Liver (tissue), 9 donors: Measurements from ENCODE around the gene MST1. TPM values are rescaled to one million over a fixed set of nuclear protein-coding genes. Genes with fewer than 3 reads are reported as not detected.
A peak's percentile ranks its signal among the peaks of the same experiment; 100 is the strongest.

Experiments used
- DNase-seq: peaks from one replicate; pipeline ENCODE4 v3.0.0-alpha.2; 2017; ENCODE audit warnings: low spot score
- H3K27ac ChIP-seq, 2 donors: one replicate each; pipeline ENCODE4 v1.7.0; 2013; ENCODE audit warnings: inconsistent platforms in 2 of 2, low read length in 2 of 2, control low read depth in 1 of 2, low read depth in 1 of 2, mild to moderate bottlenecking in 1 of 2
- H3K27me3 ChIP-seq, 4 donors: one replicate each; pipeline versions ENCODE4 v1.6.1 to v1.7.0; 2013; ENCODE audit warnings: low read length in 3 of 4, inconsistent platforms in 1 of 4, mild to moderate bottlenecking in 1 of 4, moderate library complexity in 1 of 4; ENCODE audit not compliant: control insufficient read depth in 4 of 4, insufficient read depth in 4 of 4
- H3K36me3 ChIP-seq, 4 donors: one replicate each; pipeline versions ENCODE4 v1.6.1 to v1.7.0; 2013; ENCODE audit warnings: low read length in 3 of 4, mild to moderate bottlenecking in 3 of 4, low read depth in 1 of 4, moderate library complexity in 1 of 4; ENCODE audit not compliant: control insufficient read depth in 4 of 4, insufficient read depth in 3 of 4
- H3K4me1 ChIP-seq, 4 donors: one replicate each; pipeline versions ENCODE4 v1.6.1 to v1.7.0; 2013; ENCODE audit warnings: low read length in 3 of 4, mild to moderate bottlenecking in 3 of 4, moderate library complexity in 1 of 4; ENCODE audit not compliant: control insufficient read depth in 4 of 4, insufficient read depth in 4 of 4
- H3K4me3 ChIP-seq, 3 donors: one replicate each; pipeline versions ENCODE4 v1.6.1 to v1.7.0; 2013; ENCODE audit warnings: low read length in 3 of 3, control low read depth in 1 of 3, low read depth in 1 of 3, mild to moderate bottlenecking in 1 of 3
- H3K9ac ChIP-seq, 2 donors: one replicate each; pipeline ENCODE4 v1.7.0; 2013; ENCODE audit warnings: low read length in 2 of 2, mild to moderate bottlenecking in 2 of 2, moderate library complexity in 2 of 2, control low read depth in 1 of 2, low read depth in 1 of 2
- H3K9me3 ChIP-seq, 4 donors: one replicate each; pipeline versions ENCODE4 v1.6.1 to v1.7.0; 2013; ENCODE audit warnings: low read length in 3 of 4; ENCODE audit not compliant: control insufficient read depth in 4 of 4
- CTCF ChIP-seq: fragments of 150-350 bp; IDR thresholded peaks from 2 replicates; pipeline ENCODE4 v1.5.1; 2017; ENCODE audit warnings: improper control_type of control experiment, low read depth, low read length; ENCODE audit not compliant: missing input control
- EGR1 ChIP-seq, 2 donors: IDR thresholded peaks; 2 replicates each; pipeline ENCODE4 v1.6.1; 2016 to 2018; ENCODE audit warnings: antibody characterized with exemption in 2 of 2, low read depth in 2 of 2
- FOXA1 ChIP-seq: IDR thresholded peaks from 2 replicates; pipeline ENCODE4 v1.6.1; 2016; ENCODE audit warnings: antibody characterized with exemption
- FOXA2 ChIP-seq: IDR thresholded peaks from 2 replicates; pipeline ENCODE4 v1.6.1; 2016; ENCODE audit warnings: antibody characterized with exemption
- GABPA ChIP-seq, 2 donors: IDR thresholded peaks in 1 of 2; conservative IDR thresholded peaks in 1 of 2; 2 replicates each; pipeline ENCODE4 v1.6.1; 2016; ENCODE audit warnings: antibody characterized with exemption in 2 of 2, mild to moderate bottlenecking in 1 of 2, moderate library complexity in 1 of 2
- HNF4A ChIP-seq, 2 donors: conservative IDR thresholded peaks; 2 replicates each; pipeline ENCODE4 v1.6.1; 2016; ENCODE audit warnings: antibody characterized with exemption in 2 of 2, mild to moderate bottlenecking in 2 of 2
- HNF4G ChIP-seq: IDR thresholded peaks from 2 replicates; pipeline ENCODE4 v1.6.1; 2016; ENCODE audit warnings: antibody characterized with exemption
- JUND ChIP-seq, 2 donors: IDR thresholded peaks; 2 replicates each; pipeline ENCODE4 v1.6.1; 2016; ENCODE audit warnings: antibody characterized with exemption in 2 of 2
- NR2F2 ChIP-seq: IDR thresholded peaks from 2 replicates; pipeline ENCODE4 v1.6.1; 2016; ENCODE audit warnings: antibody characterized with exemption
- RAD21 ChIP-seq, 2 donors: IDR thresholded peaks; 2 replicates each; pipeline ENCODE4 v1.6.1; 2016; ENCODE audit warnings: antibody characterized with exemption in 2 of 2, mild to moderate bottlenecking in 2 of 2
- REST ChIP-seq: IDR thresholded peaks from 2 replicates; pipeline ENCODE4 v1.6.1; 2016; ENCODE audit warnings: antibody characterized with exemption, mild to moderate bottlenecking
- RXRA ChIP-seq, 2 donors: IDR thresholded peaks; 2 replicates each; pipeline ENCODE4 v1.6.1; 2017 to 2018; ENCODE audit warnings: antibody characterized with exemption in 2 of 2, mild to moderate bottlenecking in 1 of 2
- SP1 ChIP-seq: IDR thresholded peaks from 2 replicates; pipeline ENCODE4 v1.6.1; 2018; ENCODE audit warnings: antibody characterized with exemption, mild to moderate bottlenecking
- TAF1 ChIP-seq: conservative IDR thresholded peaks from 2 replicates; pipeline ENCODE4 v1.6.1; 2016; ENCODE audit warnings: antibody characterized with exemption, mild to moderate bottlenecking
- YY1 ChIP-seq: IDR thresholded peaks from 2 replicates; pipeline ENCODE4 v1.6.1; 2016; ENCODE audit warnings: antibody characterized with exemption, mild to moderate bottlenecking
- WGBS: extraction: QIAGEN DNeasy Blood & Tissue Kit; methylation state at CpG from one replicate; pipeline ENCODE4 v1.1.7; 2013; 5-methylcytosine and 5-hydroxymethylcytosine counted together
- polyA plus RNA-seq, 2 donors: library from polyadenylated mRNA; stranded (reverse) in 1 of 2; unstranded in 1 of 2; fragments of 200-250 nt in 1 of 2; fragments of >200 nt in 1 of 2; fragmentation: Nextera tagmentation in 1 of 2; extraction: Ambion mirVana in 1 of 2; gene quantifications; one replicate each; pipeline versions ENCODE4 v1.2.1 to v1.2.3, GENCODE V29; 2013 to 2015
- total RNA-seq, 2 donors: library from RNA; depleted of rRNA; stranded (reverse); fragments of >200 nt; gene quantifications; one replicate each; pipeline ENCODE4 v1.2.3, GENCODE V29; 2014
- TF ChIP-seq, protein P1 (sequence below): IDR thresholded peaks from 2 replicates; pipeline ENCODE4 v1.6.1; 2016; ENCODE audit warnings: antibody characterized with exemption
- TF ChIP-seq, protein P2 (sequence below): IDR thresholded peaks from 2 replicates; pipeline ENCODE4 v1.6.1; 2016; ENCODE audit warnings: antibody characterized with exemption
- TF ChIP-seq, protein P3 (sequence below): IDR thresholded peaks from 2 replicates; pipeline ENCODE4 v1.6.1; 2016; ENCODE audit warnings: antibody characterized with exemption
- donor health status: healthy.
- donor health status: healthy.
- donor health status: healthy.
- donor health status: healthy.
- donor health status: healthy.

Gene MST1
- total and polyA plus RNA-seq, 4 donors = 262 to 634 (median 530) TPM

GRCh38 chr3:49674497-49674983, 14.7 kb downstream of the MST1 start (continued):
- TF ChIP-seq CTCF (no peak), GABPA (IDR thresholded peaks at IDR 0.05 in 1 of 2, conservative IDR thresholded peaks at IDR 0.05 in 1 of 2) (no peak), HNF4A (conservative IDR thresholded peaks at IDR 0.05) (no peak)
- TF ChIP-seq, protein P1, sequence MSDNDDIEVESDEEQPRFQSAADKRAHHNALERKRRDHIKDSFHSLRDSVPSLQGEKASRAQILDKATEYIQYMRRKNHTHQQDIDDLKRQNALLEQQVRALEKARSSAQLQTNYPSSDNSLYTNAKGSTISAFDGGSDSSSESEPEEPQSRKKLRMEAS = no peak

GRCh38 chr3:49673715-49674496, 15.4 kb downstream of the MST1 start, which contains the start of gene APEH:
TSS of gene APEH (plus strand) at chr3:49674351. CDS start at chr3:49674402, 51 bp downstream.
- DNase-seq = peak; percentile 95
- TF ChIP-seq CTCF (no peak), FOXA1 (peak; percentile 24), JUND (IDR thresholded peaks at IDR 0.05) (no peak), HNF4G (no peak), EGR1 (IDR thresholded peaks at IDR 0.05; ENCODE audit: low read depth in 2 of 2) (no peak), FOXA2 (no peak), RAD21 (IDR thresholded peaks at IDR 0.05) (no peak), GABPA (IDR thresholded peaks at IDR 0.05 in 1 of 2, conservative IDR thresholded peaks at IDR 0.05 in 1 of 2) (peak; percentile 62 to 85), NR2F2 (peak; percentile 52), REST (peak; percentile 80), RXRA (IDR thresholded peaks at IDR 0.05) (peak; percentile 41 to 73), YY1 (peak; percentile 83), TAF1 (no peak), HNF4A (conservative IDR thresholded peaks at IDR 0.05) (peak in 1 of 2 donors; percentile 23), SP1 (peak; percentile 65)
- TF ChIP-seq, protein P2, sequence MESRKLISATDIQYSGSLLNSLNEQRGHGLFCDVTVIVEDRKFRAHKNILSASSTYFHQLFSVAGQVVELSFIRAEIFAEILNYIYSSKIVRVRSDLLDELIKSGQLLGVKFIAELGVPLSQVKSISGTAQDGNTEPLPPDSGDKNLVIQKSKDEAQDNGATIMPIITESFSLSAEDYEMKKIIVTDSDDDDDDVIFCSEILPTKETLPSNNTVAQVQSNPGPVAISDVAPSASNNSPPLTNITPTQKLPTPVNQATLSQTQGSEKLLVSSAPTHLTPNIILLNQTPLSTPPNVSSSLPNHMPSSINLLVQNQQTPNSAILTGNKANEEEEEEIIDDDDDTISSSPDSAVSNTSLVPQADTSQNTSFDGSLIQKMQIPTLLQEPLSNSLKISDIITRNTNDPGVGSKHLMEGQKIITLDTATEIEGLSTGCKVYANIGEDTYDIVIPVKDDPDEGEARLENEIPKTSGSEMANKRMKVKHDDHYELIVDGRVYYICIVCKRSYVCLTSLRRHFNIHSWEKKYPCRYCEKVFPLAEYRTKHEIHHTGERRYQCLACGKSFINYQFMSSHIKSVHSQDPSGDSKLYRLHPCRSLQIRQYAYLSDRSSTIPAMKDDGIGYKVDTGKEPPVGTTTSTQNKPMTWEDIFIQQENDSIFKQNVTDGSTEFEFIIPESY = no peak
- TF ChIP-seq, protein P3, sequence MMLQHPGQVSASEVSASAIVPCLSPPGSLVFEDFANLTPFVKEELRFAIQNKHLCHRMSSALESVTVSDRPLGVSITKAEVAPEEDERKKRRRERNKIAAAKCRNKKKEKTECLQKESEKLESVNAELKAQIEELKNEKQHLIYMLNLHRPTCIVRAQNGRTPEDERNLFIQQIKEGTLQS = no peak
- TF ChIP-seq, protein P1 = no peak
- peaks cover 28 to 62% (median 44%) of the 10 kb centered on the region in 4 donors for H3K4me1 ChIP-seq
- peak within 1 kb of the TSS; percentile 48 to 76 (median 66) for H3K4me3 ChIP-seq
- H3K36me3 ChIP-seq = peaks cover 8 to 25% (median 11%) of the 10 kb centered on the region in 4 donors
- H3K9me3 ChIP-seq = no peaks in the 10 kb centered on the region
- peak within 1 kb of the TSS; percentile 84 to 91 for H3K27ac ChIP-seq
- no peaks in the 10 kb centered on the region for H3K27me3 ChIP-seq
- WGBS = under 1% methylated on average over 71 of the region's 71 CpGs
- H3K9ac ChIP-seq = peak within 1 kb of the TSS; percentile 2 to 56
